ENCODE results near the gene ZC3H18.
"Not testable (repeated sequence)": the region's sequence is repeated elsewhere in the genome, so short reads cannot be mapped to it uniquely, and the experiment has no call there.

The ZC3H18 gene

DNA sequence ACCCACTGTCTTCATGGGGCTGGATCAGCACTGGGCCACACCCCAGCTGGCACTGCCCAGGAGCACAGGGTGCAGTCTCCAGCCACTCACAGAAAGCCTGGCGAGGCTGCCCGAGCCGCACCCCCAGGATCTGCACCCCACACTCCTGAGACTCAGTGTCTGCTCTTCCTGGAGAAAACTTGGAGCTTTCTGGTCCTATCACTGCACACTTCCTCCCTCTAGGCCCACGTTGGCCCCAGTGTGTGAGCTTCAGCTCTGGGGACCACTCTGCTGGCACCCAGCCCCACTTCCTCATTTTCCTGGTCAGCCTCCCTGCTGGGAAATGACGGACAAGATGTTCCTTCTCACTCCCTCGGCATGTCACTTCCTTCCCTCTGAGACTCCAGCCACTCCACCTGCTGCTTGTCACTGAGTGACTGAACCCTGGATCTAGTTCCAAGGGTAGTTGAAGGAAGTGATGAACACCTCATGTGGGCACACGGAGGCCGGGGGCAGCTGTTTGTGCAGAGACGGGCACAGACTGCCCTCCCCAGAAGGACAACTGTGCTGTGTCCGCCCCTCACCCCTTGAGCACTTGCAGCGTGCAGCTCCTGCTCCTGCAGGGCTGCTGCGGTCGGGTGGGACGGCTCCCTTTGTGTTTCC lies 29.0 kb downstream of the ZC3H18 start:
- Histone ChIP-seq H3K4me3 (ENCODE audit: low read length) (no peak overlapping the region), H3K4me1 (ENCODE audit: insufficient read depth, low read length) (no peaks in the 10 kb centered on the region), H3K9ac (ENCODE audit: low read depth, low read length) (no peak overlapping the region), H3K36me3 (ENCODE audit: insufficient read depth, low read length) (peaks cover 61% of the 10 kb centered on the region), H3K27me3 (ENCODE audit: insufficient read depth, low read length) (no peaks in the 10 kb centered on the region), H3K9me3 (ENCODE audit: insufficient read depth, low read depth, low read length) (no peaks in the 10 kb centered on the region), H3K27ac (ENCODE audit: low read depth, low read length) (no peak overlapping the region)
- WGBS = 93% methylated on average over 14 of the region's 14 CpGs

- H3K36me3 ChIP-seq (ENCODE audit: insufficient read depth, low read length) = peaks cover 63% of the 10 kb centered on the region
- WGBS = 95% methylated on average over 25 of the region's 25 CpGs
- H3K27ac ChIP-seq (ENCODE audit: low read depth, low read length) = no peak overlapping the region
- H3K4me1 ChIP-seq (ENCODE audit: insufficient read depth, low read length) = no peaks in the 10 kb centered on the region
- no peak overlapping the region for H3K9ac ChIP-seq (ENCODE audit: low read depth, low read length)
- H3K4me3 ChIP-seq (ENCODE audit: low read length) = no peak overlapping the region
- H3K9me3 ChIP-seq (ENCODE audit: insufficient read depth, low read depth, low read length) = no peaks in the 10 kb centered on the region
- no peaks in the 10 kb centered on the region for H3K27me3 ChIP-seq (ENCODE audit: insufficient read depth, low read length)
These were observed 29.8 kb downstream of the ZC3H18 start for GRCh38 chr16:88599825-88600538.

DNA sequence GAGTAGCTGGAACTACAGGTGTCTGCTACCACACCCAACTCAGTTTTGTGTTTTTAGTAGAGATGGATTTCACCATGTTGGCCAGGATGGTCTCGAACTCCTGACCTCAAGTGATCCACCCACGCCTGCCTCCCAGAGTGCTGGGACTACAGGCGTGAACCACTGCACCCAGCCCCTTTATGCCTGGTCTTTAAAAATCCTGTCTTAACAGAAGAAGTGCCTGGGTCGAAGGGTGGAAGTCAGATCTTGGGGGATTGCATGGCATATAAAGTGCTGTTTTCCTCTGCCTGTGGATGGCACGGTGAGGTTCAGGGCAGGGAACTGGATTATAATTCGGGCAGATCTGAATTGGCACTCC lies 30.3 kb downstream of the ZC3H18 start:
- Histone ChIP-seq H3K27ac (ENCODE audit: low read depth, low read length) (no peak overlapping the region), H3K9me3 (ENCODE audit: insufficient read depth, low read depth, low read length) (no peaks in the 10 kb centered on the region), H3K9ac (ENCODE audit: low read depth, low read length) (no peak overlapping the region; the same call in 1 of the 2 replicates), H3K4me3 (ENCODE audit: low read length) (no peak overlapping the region), H3K27me3 (ENCODE audit: insufficient read depth, low read length) (no peaks in the 10 kb centered on the region), H3K4me1 (ENCODE audit: insufficient read depth, low read length) (no peaks in the 10 kb centered on the region), H3K36me3 (ENCODE audit: insufficient read depth, low read length) (peaks cover 69% of the 10 kb centered on the region)
- WGBS = 98% methylated on average over 6 of the region's 6 CpGs

DNA sequence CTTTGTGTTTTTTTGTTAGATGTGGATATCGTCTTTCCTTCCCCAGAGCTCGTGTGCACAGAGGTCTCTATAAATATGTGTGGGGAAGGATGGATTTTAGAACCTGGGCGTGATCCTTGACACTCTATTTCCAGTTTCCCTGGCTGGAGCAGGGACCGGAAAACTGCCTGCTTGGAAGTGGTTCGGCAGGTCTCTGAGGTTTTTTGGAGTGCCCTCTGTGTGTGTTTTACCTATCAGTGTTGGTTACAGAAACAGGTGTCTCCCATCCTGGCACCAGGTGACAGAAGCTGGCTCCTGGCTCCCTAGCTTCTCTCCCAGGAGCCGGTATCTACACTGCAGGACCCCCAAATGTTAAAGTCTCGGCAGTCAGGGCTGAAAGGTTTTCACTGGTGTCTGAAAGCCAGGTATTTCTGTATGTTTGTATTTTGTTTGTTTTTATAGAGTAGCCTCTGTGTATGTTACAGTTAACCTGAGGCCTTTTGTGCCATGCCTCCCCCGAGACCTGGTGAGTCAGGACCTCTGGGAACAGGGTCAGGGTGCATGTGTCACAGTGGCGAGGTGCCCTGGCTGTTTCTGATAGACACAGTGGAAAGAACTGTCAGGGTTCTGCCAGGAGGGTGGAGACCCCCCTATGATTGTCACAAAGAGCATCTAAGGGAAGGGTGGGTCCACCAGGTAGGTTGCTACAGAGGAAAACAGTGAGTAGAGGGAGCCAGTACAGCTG lies 31.3 kb downstream of the ZC3H18 start:
- Histone ChIP-seq H3K9ac (ENCODE audit: low read depth, low read length) (no peak overlapping the region), H3K27me3 (ENCODE audit: insufficient read depth, low read length) (no peaks in the 10 kb centered on the region), H3K36me3 (ENCODE audit: insufficient read depth, low read length) (peaks cover 78% of the 10 kb centered on the region), H3K27ac (ENCODE audit: low read depth, low read length) (no peak overlapping the region), H3K9me3 (ENCODE audit: insufficient read depth, low read depth, low read length) (no peaks in the 10 kb centered on the region), H3K4me1 (ENCODE audit: insufficient read depth, low read length) (no peaks in the 10 kb centered on the region), H3K4me3 (ENCODE audit: low read length) (no peak overlapping the region)
- WGBS = 88% methylated on average over 9 of the region's 9 CpGs

- Histone ChIP-seq H3K4me1 (ENCODE audit: insufficient read depth, low read length) (no peaks in the 10 kb centered on the region), H3K9me3 (ENCODE audit: insufficient read depth, low read depth, low read length) (no peaks in the 10 kb centered on the region), H3K27ac (ENCODE audit: low read depth, low read length) (no peak overlapping the region), H3K36me3 (ENCODE audit: insufficient read depth, low read length) (peaks cover 82% of the 10 kb centered on the region), H3K27me3 (ENCODE audit: insufficient read depth, low read length) (no peaks in the 10 kb centered on the region), H3K9ac (ENCODE audit: low read depth, low read length) (no peak overlapping the region), H3K4me3 (ENCODE audit: low read length) (no peak overlapping the region)
- WGBS = 88% methylated on average over 7 of the region's 7 CpGs
These were observed 31.9 kb downstream of the ZC3H18 start for GRCh38 chr16:88602091-88602490.

DNA sequence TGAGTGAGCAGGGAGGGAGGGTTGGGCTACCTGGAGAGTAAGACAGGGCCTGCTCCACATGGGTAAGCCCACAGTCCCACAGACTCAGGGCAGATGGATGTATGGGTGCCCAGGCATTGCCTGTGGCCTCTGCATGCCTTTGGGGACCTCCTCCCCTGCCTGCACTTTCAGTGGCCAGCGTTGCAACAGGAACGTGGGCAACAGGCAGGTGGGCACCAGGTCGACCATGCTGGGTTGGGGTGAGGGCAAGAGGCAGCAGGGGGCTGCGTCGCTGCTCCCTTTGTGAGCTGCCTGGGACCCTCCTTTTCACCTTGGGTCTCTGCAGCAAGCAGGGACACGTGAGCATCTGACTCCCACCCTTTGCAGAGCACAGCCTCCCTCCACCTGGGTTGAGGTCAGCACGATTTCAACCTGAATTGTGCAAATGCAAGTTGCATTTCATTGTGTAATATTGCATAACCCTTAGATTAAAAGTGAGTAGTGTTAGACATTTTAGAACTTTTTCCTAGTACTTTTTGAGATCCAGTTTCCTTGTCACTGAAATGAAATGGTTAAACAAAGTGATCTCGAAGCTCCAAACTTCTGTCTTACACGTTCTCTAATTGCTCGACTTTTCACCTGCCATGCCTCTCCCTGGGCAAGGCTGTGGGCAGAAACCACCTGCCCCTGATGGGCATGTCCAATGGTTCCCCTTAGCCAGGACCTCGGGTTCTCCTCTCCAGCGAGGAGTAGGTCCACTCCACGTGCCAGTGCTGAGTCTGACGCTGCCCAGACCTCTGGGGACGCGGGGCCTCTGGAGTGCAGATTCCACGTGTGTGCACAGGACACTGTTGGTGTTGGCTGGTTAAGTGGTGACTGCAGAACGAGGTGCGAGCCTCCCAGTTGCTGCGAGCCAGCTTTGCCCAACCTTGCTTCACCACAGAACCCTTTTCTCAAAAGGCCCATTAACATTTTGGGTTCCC lies 35.3 kb downstream of the ZC3H18 start:
- no peak overlapping the region for H3K4me3 ChIP-seq (ENCODE audit: low read length)
- no peaks in the 10 kb centered on the region for H3K27me3 ChIP-seq (ENCODE audit: insufficient read depth, low read length)
- H3K9me3 ChIP-seq (ENCODE audit: insufficient read depth, low read depth, low read length) = no peaks in the 10 kb centered on the region
- H3K27ac ChIP-seq (ENCODE audit: low read depth, low read length) = no peak overlapping the region
- peaks cover 76% of the 10 kb centered on the region for H3K36me3 ChIP-seq (ENCODE audit: insufficient read depth, low read length)
- no peak overlapping the region for H3K9ac ChIP-seq (ENCODE audit: low read depth, low read length)
- 94% methylated on average over 20 of the region's 20 CpGs for WGBS
- no peaks in the 10 kb centered on the region for H3K4me1 ChIP-seq (ENCODE audit: insufficient read depth, low read length)

- H3K27me3 ChIP-seq (ENCODE audit: insufficient read depth, low read length) = no peaks in the 10 kb centered on the region
- no peak overlapping the region for H3K27ac ChIP-seq (ENCODE audit: low read depth, low read length)
- peaks cover 69% of the 10 kb centered on the region for H3K36me3 ChIP-seq (ENCODE audit: insufficient read depth, low read length)
- H3K9ac ChIP-seq (ENCODE audit: low read depth, low read length) = no peak overlapping the region
- WGBS = 96% methylated on average over 17 of the region's 17 CpGs
- H3K4me3 ChIP-seq (ENCODE audit: low read length) = no peak overlapping the region
- 0 out of 2 replicates have a peak, but pooled peaks cover 3% of the 10 kb centered on the region for H3K4me1 ChIP-seq (ENCODE audit: insufficient read depth, low read length)
- no peaks in the 10 kb centered on the region for H3K9me3 ChIP-seq (ENCODE audit: insufficient read depth, low read depth, low read length)
These were observed 36.0 kb downstream of the ZC3H18 start for GRCh38 chr16:88606148-88606757.

- Histone ChIP-seq H3K27ac (ENCODE audit: low read depth, low read length) (no peak overlapping the region), H3K9me3 (ENCODE audit: insufficient read depth, low read depth, low read length) (no peaks in the 10 kb centered on the region), H3K4me3 (ENCODE audit: low read length) (no peak overlapping the region), H3K4me1 (ENCODE audit: insufficient read depth, low read length) (0 out of 2 replicates have a peak, but pooled peaks cover 3% of the 10 kb centered on the region), H3K36me3 (ENCODE audit: insufficient read depth, low read length) (peaks cover 56% of the 10 kb centered on the region), H3K9ac (ENCODE audit: low read depth, low read length) (no peak overlapping the region), H3K27me3 (ENCODE audit: insufficient read depth, low read length) (no peaks in the 10 kb centered on the region)
- 92% methylated on average over 6 of the region's 6 CpGs for WGBS
These were observed 37.9 kb downstream of the ZC3H18 start for GRCh38 chr16:88608076-88608475.

GRCh38 chr16:88609426-88609825 lies 39.2 kb downstream of the ZC3H18 start:
- H3K27me3 ChIP-seq (ENCODE audit: insufficient read depth, low read length); H3K4me3 ChIP-seq (ENCODE audit: low read length); H3K27ac ChIP-seq (ENCODE audit: low read depth, low read length); H3K9me3 ChIP-seq (ENCODE audit: insufficient read depth, low read depth, low read length); H3K9ac ChIP-seq (ENCODE audit: low read depth, low read length); H3K4me1 ChIP-seq (ENCODE audit: insufficient read depth, low read length): not testable (repeated sequence)
- H3K36me3 ChIP-seq (ENCODE audit: insufficient read depth, low read length) = peaks cover 60% of the 10 kb centered on the region
- 97% methylated on average over 8 of the region's 8 CpGs for WGBS

DNA sequence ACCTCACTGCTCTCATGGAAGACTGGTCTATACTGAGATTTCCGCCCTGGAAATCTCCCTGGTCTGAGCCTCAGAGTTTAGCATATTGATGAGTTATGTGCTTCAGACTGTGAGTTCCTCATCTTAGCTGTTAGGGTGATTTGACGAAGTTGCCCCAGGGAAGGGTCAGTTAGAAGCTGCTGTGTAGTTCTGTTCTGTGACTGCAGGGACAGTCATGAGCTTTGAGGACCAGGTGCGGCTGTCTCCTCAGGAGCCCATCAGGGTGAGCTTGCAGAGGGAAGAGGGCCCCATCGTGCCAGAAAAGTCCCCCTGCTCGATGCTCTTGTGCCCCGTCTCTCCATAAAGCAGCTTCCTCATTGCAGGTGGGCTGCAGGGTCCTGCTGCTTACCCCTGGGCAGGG lies 39.9 kb downstream of the ZC3H18 start:
- H3K9ac ChIP-seq (ENCODE audit: low read depth, low read length) = no peak overlapping the region
- H3K4me3 ChIP-seq (ENCODE audit: low read length) = no peak overlapping the region
- H3K36me3 ChIP-seq (ENCODE audit: insufficient read depth, low read length) = peaks cover 54% of the 10 kb centered on the region
- no peak overlapping the region for H3K27ac ChIP-seq (ENCODE audit: low read depth, low read length)
- WGBS = 90% methylated on average over 6 of the region's 6 CpGs
- H3K27me3 ChIP-seq (ENCODE audit: insufficient read depth, low read length) = no peaks in the 10 kb centered on the region
- no peaks in the 10 kb centered on the region for H3K9me3 ChIP-seq (ENCODE audit: insufficient read depth, low read depth, low read length)
- 0 out of 2 replicates have a peak, but pooled peaks cover 3% of the 10 kb centered on the region for H3K4me1 ChIP-seq (ENCODE audit: insufficient read depth, low read length)

Measured in HUES64 (cell line).